Measurements from ENCODE around the gene LYAR.

DNA sequence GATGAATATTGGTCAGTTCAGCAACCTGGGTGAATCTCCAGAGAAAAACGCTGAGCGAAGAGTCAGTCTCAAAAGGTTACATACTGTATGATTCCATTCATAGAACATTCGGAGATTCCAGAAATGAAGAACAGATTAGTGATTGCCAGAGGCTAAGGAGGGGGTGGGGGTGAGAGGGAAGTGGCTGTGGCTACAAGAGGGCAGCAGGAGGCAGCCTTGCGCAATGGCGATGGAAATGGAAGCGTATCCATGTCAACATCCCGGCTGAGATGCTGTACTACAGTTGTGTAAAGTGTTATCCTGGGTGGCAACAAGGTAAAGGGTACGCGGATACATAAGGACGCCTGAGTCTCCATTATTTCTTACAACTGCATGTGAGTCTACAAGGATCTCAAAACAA is 18.0 kb downstream of the LYAR start:
- TF ChIP-seq, protein P1, sequence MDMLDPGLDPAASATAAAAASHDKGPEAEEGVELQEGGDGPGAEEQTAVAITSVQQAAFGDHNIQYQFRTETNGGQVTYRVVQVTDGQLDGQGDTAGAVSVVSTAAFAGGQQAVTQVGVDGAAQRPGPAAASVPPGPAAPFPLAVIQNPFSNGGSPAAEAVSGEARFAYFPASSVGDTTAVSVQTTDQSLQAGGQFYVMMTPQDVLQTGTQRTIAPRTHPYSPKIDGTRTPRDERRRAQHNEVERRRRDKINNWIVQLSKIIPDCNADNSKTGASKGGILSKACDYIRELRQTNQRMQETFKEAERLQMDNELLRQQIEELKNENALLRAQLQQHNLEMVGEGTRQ (IDR thresholded peaks at IDR 0.05; ENCODE audit: borderline replicate concordance, low read depth, low read length): no peak
- TF ChIP-seq MXI1 (IDR thresholded peaks at IDR 0.05; ENCODE audit: low read depth, low read length) (no peak), POLR2AphosphoS5 (IDR thresholded peaks at IDR 0.05; ENCODE audit: low read depth, low read length) (no peak), EZH2phosphoT487 (IDR thresholded peaks at IDR 0.05; ENCODE audit: borderline replicate concordance, low read depth) (no peak), RFX5 (IDR thresholded peaks at IDR 0.05; ENCODE audit: low read length) (no peak), SMC3 (IDR thresholded peaks at IDR 0.05; ENCODE audit: low read depth, low read length) (no peak), EP300 (IDR thresholded peaks at IDR 0.05; ENCODE audit: borderline replicate concordance in 1 of 2, low read depth in 1 of 2, low read length in 1 of 2) (no peak), GABPA (IDR thresholded peaks at IDR 0.05; ENCODE audit: low read depth) (no peak), TEAD4 (IDR thresholded peaks at IDR 0.05; ENCODE audit: borderline replicate concordance, insufficient read depth) (no peak)
- TF ChIP-seq, protein P2, sequence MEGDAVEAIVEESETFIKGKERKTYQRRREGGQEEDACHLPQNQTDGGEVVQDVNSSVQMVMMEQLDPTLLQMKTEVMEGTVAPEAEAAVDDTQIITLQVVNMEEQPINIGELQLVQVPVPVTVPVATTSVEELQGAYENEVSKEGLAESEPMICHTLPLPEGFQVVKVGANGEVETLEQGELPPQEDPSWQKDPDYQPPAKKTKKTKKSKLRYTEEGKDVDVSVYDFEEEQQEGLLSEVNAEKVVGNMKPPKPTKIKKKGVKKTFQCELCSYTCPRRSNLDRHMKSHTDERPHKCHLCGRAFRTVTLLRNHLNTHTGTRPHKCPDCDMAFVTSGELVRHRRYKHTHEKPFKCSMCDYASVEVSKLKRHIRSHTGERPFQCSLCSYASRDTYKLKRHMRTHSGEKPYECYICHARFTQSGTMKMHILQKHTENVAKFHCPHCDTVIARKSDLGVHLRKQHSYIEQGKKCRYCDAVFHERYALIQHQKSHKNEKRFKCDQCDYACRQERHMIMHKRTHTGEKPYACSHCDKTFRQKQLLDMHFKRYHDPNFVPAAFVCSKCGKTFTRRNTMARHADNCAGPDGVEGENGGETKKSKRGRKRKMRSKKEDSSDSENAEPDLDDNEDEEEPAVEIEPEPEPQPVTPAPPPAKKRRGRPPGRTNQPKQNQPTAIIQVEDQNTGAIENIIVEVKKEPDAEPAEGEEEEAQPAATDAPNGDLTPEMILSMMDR (IDR thresholded peaks at IDR 0.05): peak; percentile 32
- TF ChIP-seq, protein P3, sequence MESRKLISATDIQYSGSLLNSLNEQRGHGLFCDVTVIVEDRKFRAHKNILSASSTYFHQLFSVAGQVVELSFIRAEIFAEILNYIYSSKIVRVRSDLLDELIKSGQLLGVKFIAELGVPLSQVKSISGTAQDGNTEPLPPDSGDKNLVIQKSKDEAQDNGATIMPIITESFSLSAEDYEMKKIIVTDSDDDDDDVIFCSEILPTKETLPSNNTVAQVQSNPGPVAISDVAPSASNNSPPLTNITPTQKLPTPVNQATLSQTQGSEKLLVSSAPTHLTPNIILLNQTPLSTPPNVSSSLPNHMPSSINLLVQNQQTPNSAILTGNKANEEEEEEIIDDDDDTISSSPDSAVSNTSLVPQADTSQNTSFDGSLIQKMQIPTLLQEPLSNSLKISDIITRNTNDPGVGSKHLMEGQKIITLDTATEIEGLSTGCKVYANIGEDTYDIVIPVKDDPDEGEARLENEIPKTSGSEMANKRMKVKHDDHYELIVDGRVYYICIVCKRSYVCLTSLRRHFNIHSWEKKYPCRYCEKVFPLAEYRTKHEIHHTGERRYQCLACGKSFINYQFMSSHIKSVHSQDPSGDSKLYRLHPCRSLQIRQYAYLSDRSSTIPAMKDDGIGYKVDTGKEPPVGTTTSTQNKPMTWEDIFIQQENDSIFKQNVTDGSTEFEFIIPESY (IDR thresholded peaks at IDR 0.05; ENCODE audit: borderline replicate concordance, low read depth): no peak
- TF ChIP-seq, protein P4, sequence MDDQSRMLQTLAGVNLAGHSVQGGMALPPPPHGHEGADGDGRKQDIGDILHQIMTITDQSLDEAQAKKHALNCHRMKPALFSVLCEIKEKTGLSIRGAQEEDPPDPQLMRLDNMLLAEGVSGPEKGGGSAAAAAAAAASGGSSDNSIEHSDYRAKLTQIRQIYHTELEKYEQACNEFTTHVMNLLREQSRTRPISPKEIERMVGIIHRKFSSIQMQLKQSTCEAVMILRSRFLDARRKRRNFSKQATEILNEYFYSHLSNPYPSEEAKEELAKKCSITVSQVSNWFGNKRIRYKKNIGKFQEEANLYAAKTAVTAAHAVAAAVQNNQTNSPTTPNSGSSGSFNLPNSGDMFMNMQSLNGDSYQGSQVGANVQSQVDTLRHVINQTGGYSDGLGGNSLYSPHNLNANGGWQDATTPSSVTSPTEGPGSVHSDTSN (IDR thresholded peaks at IDR 0.05): no peak

Measured in SK-N-SH (cell line).